Measurements from ENCODE around the gene ARHGAP25. TPM values are rescaled to one million over a fixed set of nuclear protein-coding genes. Genes with fewer than 3 reads are reported as not detected.
A peak's percentile ranks its signal among the peaks of the same experiment; 100 is the strongest.

Gene ARHGAP25
- total RNA-seq, 1 experiment from 2014 or later: 172 TPM

DNA sequence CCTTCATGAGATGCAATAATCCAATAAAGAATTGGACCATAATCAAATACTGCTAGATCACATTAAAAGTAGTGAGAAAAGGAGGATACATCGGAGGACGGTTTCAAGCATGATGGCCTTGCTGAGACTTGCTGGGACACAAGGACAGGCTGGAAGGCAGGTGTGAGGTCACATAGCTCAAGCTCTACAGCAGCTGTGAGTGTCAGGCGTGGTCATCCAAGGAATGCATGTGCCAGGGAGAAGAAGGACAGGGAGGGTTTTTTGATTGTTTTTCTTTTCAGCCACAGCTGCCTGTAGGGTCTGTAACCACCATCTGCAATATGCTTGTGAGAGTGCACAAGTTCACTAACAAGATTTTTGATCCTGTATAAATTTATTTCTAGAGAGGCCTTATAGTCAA, 79.0 kb downstream of the ARHGAP25 start:
- H2AFZ ChIP-seq (ENCODE audit: low read length): no peak overlapping the region
- no peak overlapping the region for H3K27ac ChIP-seq (ENCODE audit: low read length)
- H3K9me2 ChIP-seq (replicated peaks; ENCODE audit: insufficient read depth, low read length): no peaks in the 10 kb centered on the region
- H3K79me2 ChIP-seq (ENCODE audit: low read length): peaks cover 35% of the 10 kb centered on the region
- no peaks in the 10 kb centered on the region for H4K20me1 ChIP-seq (ENCODE audit: insufficient read depth, low read depth, low read length)
- H3K4me1 ChIP-seq (ENCODE audit: low read length): peaks cover 24% of the 10 kb centered on the region
- no peak for DNase-seq
- no peaks in the 10 kb centered on the region for H3K9me3 ChIP-seq (ENCODE audit: low read length)
- H3K9ac ChIP-seq (ENCODE audit: low read length): no peak overlapping the region
- H3K36me3 ChIP-seq (ENCODE audit: insufficient read depth, low read length): peaks cover 78% of the 10 kb centered on the region
- H3K4me2 ChIP-seq (ENCODE audit: low read depth, low read length, poor library complexity, severe bottlenecking): no peak overlapping the region
- no peak overlapping the region for H3K4me3 ChIP-seq (ENCODE audit: low read length)
- no peaks in the 10 kb centered on the region for H3K27me3 ChIP-seq (ENCODE audit: low read length)

GRCh38 chr2:68817306-68817705, 82.7 kb downstream of the ARHGAP25 start:
- no peak for DNase-seq
- H4K20me1 ChIP-seq (ENCODE audit: insufficient read depth, low read depth, low read length): no peaks in the 10 kb centered on the region
- no peaks in the 10 kb centered on the region for H3K9me2 ChIP-seq (replicated peaks; ENCODE audit: insufficient read depth, low read length)
- peaks cover 18% of the 10 kb centered on the region; the same call in 1 of the 2 replicates for H3K79me2 ChIP-seq (ENCODE audit: low read length)
- H2AFZ ChIP-seq (ENCODE audit: low read length): no peak overlapping the region
- H3K27ac ChIP-seq (ENCODE audit: low read length): no peak overlapping the region
- no peaks in the 10 kb centered on the region for H3K4me1 ChIP-seq (ENCODE audit: low read length)
- H3K9ac ChIP-seq (ENCODE audit: low read length): no peak overlapping the region
- no peak overlapping the region for H3K4me3 ChIP-seq (ENCODE audit: low read length)
- H3K9me3 ChIP-seq (ENCODE audit: low read length): no peaks in the 10 kb centered on the region
- peaks cover 86% of the 10 kb centered on the region for H3K36me3 ChIP-seq (ENCODE audit: insufficient read depth, low read length)
- no peaks in the 10 kb centered on the region for H3K27me3 ChIP-seq (ENCODE audit: low read length)
- no peak overlapping the region for H3K4me2 ChIP-seq (ENCODE audit: low read depth, low read length, poor library complexity, severe bottlenecking)

DNA sequence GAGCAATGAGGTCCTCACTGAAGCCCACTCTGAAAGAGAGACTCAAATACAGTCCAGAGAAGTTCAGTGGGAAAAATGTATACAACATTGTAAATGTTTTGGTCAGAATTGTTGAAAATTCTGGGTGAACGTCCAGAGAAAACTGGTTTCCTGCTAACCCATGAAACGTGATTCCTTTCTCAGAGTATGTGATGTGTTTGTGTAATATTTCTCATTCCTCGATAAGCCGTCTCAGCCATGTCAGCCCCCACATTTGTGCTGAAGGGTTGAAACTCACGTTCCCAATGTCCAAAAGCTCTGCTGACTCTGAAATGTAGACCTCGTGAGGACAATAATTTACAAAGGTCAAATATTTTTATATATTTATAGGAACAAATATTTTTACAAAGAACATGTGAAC, 84.9 kb downstream of the ARHGAP25 start:
- H3K9me2 ChIP-seq (replicated peaks; ENCODE audit: insufficient read depth, low read length): no peaks in the 10 kb centered on the region
- peaks cover 85% of the 10 kb centered on the region for H3K36me3 ChIP-seq (ENCODE audit: insufficient read depth, low read length)
- H3K4me1 ChIP-seq (ENCODE audit: low read length): no peaks in the 10 kb centered on the region
- H3K4me3 ChIP-seq (ENCODE audit: low read length): no peak overlapping the region
- no peak overlapping the region for H3K4me2 ChIP-seq (ENCODE audit: low read depth, low read length, poor library complexity, severe bottlenecking)
- H3K27me3 ChIP-seq (ENCODE audit: low read length): no peaks in the 10 kb centered on the region
- H2AFZ ChIP-seq (ENCODE audit: low read length): no peak overlapping the region
- H3K27ac ChIP-seq (ENCODE audit: low read length): no peak overlapping the region
- DNase-seq: no peak
- H3K9me3 ChIP-seq (ENCODE audit: low read length): no peaks in the 10 kb centered on the region
- no peaks in the 10 kb centered on the region for H4K20me1 ChIP-seq (ENCODE audit: insufficient read depth, low read depth, low read length)
- no peak overlapping the region for H3K9ac ChIP-seq (ENCODE audit: low read length)
- peaks cover 14% of the 10 kb centered on the region; the same call in 1 of the 2 replicates for H3K79me2 ChIP-seq (ENCODE audit: low read length)

DNA sequence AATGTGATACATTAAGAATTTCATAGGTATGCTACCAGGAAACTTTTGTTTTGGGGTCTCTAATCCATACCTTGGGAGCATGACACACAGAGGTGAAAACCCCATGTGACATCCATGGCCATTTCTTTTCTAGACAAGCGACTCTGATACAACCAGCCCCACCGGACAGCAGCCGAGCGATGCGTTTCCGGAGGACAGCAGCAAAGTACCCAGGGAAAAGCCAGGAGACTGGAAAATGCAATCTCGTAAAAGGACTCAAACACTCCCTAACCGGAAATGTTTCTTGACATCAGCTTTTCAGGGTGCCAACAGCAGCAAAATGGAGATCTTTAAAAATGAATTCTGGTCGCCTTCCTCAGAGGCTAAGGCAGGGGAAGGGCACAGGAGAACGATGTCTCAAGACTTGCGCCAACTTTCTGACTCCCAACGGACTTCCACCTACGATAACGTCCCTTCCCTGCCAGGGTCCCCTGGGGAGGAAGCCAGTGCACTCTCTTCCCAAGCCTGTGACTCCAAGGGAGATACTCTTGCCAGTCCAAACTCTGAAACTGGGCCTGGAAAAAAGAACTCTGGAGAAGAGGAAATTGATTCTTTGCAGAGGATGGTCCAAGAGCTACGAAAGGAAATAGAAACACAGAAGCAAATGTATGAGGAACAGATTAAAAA, 87.7 kb downstream of the ARHGAP25 start:
- Histone ChIP-seq H3K4me3 (ENCODE audit: low read length) (no peak overlapping the region), H3K79me2 (ENCODE audit: low read length) (peaks cover 14% of the 10 kb centered on the region; the same call in 1 of the 2 replicates), H3K36me3 (ENCODE audit: insufficient read depth, low read length) (peaks cover 82% of the 10 kb centered on the region), H3K27me3 (ENCODE audit: low read length) (no peaks in the 10 kb centered on the region), H2AFZ (ENCODE audit: low read length) (no peak overlapping the region), H3K9me2 (replicated peaks; ENCODE audit: insufficient read depth, low read length) (no peaks in the 10 kb centered on the region), H3K4me1 (ENCODE audit: low read length) (peaks cover 22% of the 10 kb centered on the region), H3K9me3 (ENCODE audit: low read length) (no peaks in the 10 kb centered on the region), H3K4me2 (ENCODE audit: low read depth, low read length, poor library complexity, severe bottlenecking) (no peak overlapping the region), H4K20me1 (ENCODE audit: insufficient read depth, low read depth, low read length) (no peaks in the 10 kb centered on the region), H3K27ac (ENCODE audit: low read length) (no peak overlapping the region), H3K9ac (ENCODE audit: low read length) (no peak overlapping the region)
- DNase-seq: no peak

- Histone ChIP-seq H3K9me3 (ENCODE audit: low read length) (no peaks in the 10 kb centered on the region), H3K4me3 (ENCODE audit: low read length) (no peak overlapping the region), H3K27me3 (ENCODE audit: low read length) (no peaks in the 10 kb centered on the region), H2AFZ (ENCODE audit: low read length) (no peak overlapping the region), H3K79me2 (ENCODE audit: low read length) (0 out of 2 replicates have a peak, but pooled peaks cover 8% of the 10 kb centered on the region), H3K4me2 (ENCODE audit: low read depth, low read length, poor library complexity, severe bottlenecking) (no peak overlapping the region), H3K9ac (ENCODE audit: low read length) (no peak overlapping the region), H3K36me3 (ENCODE audit: insufficient read depth, low read length) (peaks cover 68% of the 10 kb centered on the region), H3K9me2 (replicated peaks; ENCODE audit: insufficient read depth, low read length) (no peaks in the 10 kb centered on the region), H4K20me1 (ENCODE audit: insufficient read depth, low read depth, low read length) (no peaks in the 10 kb centered on the region), H3K27ac (ENCODE audit: low read length) (no peak overlapping the region), H3K4me1 (ENCODE audit: low read length) (peaks cover 47% of the 10 kb centered on the region)
- no peak for DNase-seq
These were observed 90.2 kb downstream of the ARHGAP25 start for GRCh38 chr2:68824831-68825230.

DNA sequence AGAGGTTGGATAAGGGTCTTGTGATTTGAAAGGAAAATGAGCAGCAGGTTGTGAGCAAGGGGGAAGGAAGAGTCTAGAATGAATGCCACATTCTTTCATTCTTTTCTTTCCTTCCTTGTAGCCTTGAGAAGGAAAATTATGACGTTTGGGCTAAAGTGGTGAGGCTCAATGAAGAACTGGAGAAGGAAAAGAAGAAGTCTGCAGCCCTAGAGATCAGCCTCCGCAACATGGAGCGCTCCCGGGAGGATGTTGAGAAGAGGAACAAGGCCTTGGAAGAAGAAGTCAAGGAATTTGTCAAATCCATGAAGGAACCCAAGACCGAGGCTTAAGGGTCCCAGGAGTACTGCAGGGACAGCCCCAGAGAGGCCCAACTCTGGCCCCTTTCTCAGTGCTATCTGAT, 91.3 kb downstream of the ARHGAP25 start:
- Histone ChIP-seq H3K9me2 (replicated peaks; ENCODE audit: insufficient read depth, low read length) (no peaks in the 10 kb centered on the region), H3K27me3 (ENCODE audit: low read length) (no peaks in the 10 kb centered on the region), H3K4me1 (ENCODE audit: low read length) (peaks cover 56% of the 10 kb centered on the region), H3K9me3 (ENCODE audit: low read length) (no peaks in the 10 kb centered on the region), H4K20me1 (ENCODE audit: insufficient read depth, low read depth, low read length) (no peaks in the 10 kb centered on the region), H3K79me2 (ENCODE audit: low read length) (0 out of 2 replicates have a peak, but pooled peaks cover 8% of the 10 kb centered on the region), H3K27ac (ENCODE audit: low read length) (no peak overlapping the region), H3K4me3 (ENCODE audit: low read length) (no peak overlapping the region), H3K4me2 (ENCODE audit: low read depth, low read length, poor library complexity, severe bottlenecking) (no peak overlapping the region), H2AFZ (ENCODE audit: low read length) (no peak overlapping the region), H3K36me3 (ENCODE audit: insufficient read depth, low read length) (peaks cover 59% of the 10 kb centered on the region), H3K9ac (ENCODE audit: low read length) (no peak overlapping the region)
- DNase-seq: no peak

GRCh38 chr2:68827666-68828065, 93.1 kb downstream of the ARHGAP25 start:
- no peaks in the 10 kb centered on the region for H4K20me1 ChIP-seq (ENCODE audit: insufficient read depth, low read depth, low read length)
- no peaks in the 10 kb centered on the region for H3K79me2 ChIP-seq (ENCODE audit: low read length)
- peaks cover 73% of the 10 kb centered on the region for H3K4me1 ChIP-seq (ENCODE audit: low read length)
- peak overlapping the region; percentile 91 for H3K27ac ChIP-seq (ENCODE audit: low read length)
- DNase-seq: no peak
- H2AFZ ChIP-seq (ENCODE audit: low read length): no peak overlapping the region
- H3K9ac ChIP-seq (ENCODE audit: low read length): no peak overlapping the region
- H3K4me2 ChIP-seq (ENCODE audit: low read depth, low read length, poor library complexity, severe bottlenecking): peak overlapping the region; percentile 57
- H3K4me3 ChIP-seq (ENCODE audit: low read length): no peak overlapping the region
- H3K9me2 ChIP-seq (replicated peaks; ENCODE audit: insufficient read depth, low read length): no peaks in the 10 kb centered on the region
- H3K27me3 ChIP-seq (ENCODE audit: low read length): no peaks in the 10 kb centered on the region
- H3K36me3 ChIP-seq (ENCODE audit: insufficient read depth, low read length): peaks cover 42% of the 10 kb centered on the region
- no peaks in the 10 kb centered on the region for H3K9me3 ChIP-seq (ENCODE audit: low read length)

GRCh38 chr2:68828887-68829708, 94.5 kb downstream of the ARHGAP25 start:
- Histone ChIP-seq H3K79me2 (ENCODE audit: low read length) (no peaks in the 10 kb centered on the region), H3K4me2 (ENCODE audit: low read depth, low read length, poor library complexity, severe bottlenecking) (peak overlapping the region; percentile 57), H3K9me2 (replicated peaks; ENCODE audit: insufficient read depth, low read length) (no peaks in the 10 kb centered on the region), H3K9ac (ENCODE audit: low read length) (peak overlapping the region; percentile 55), H3K27ac (ENCODE audit: low read length) (peak overlapping the region; percentile 91), H3K27me3 (ENCODE audit: low read length) (no peaks in the 10 kb centered on the region), H3K36me3 (ENCODE audit: insufficient read depth, low read length) (peaks cover 29% of the 10 kb centered on the region; the same call in 1 of the 2 replicates), H2AFZ (ENCODE audit: low read length) (no peak overlapping the region), H3K4me1 (ENCODE audit: low read length) (peaks cover 87% of the 10 kb centered on the region), H3K9me3 (ENCODE audit: low read length) (no peaks in the 10 kb centered on the region), H4K20me1 (ENCODE audit: insufficient read depth, low read depth, low read length) (no peaks in the 10 kb centered on the region), H3K4me3 (ENCODE audit: low read length) (peak overlapping the region; percentile 22; the same call in 1 of the 2 replicates)
- peak; percentile 91 for DNase-seq

All from Karpas-422 (cell line).